ENCODE measurements around the gene GCC1.

GCC1 gene, protein sequence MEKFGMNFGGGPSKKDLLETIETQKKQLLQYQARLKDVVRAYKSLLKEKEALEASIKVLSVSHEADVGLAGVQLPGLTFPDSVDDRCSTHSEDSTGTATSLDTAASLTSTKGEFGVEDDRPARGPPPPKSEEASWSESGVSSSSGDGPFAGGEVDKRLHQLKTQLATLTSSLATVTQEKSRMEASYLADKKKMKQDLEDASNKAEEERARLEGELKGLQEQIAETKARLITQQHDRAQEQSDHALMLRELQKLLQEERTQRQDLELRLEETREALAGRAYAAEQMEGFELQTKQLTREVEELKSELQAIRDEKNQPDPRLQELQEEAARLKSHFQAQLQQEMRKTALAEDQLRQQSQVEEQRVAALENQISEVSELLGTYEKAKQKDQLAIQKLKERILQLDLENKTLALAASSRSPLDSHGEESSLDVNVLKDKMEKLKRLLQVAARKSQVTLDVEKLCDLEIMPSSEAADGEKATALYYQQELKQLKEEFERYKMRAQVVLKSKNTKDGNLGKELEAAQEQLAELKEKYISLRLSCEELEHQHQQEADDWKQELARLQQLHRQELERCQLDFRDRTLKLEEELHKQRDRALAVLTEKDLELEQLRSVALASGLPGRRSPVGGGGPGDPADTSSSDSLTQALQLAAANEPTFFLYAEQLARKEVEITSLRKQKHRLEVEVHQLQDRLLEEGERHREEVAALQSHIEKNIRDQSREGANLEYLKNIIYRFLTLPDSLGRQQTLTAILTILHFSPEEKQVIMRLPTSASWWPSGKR

DNA sequence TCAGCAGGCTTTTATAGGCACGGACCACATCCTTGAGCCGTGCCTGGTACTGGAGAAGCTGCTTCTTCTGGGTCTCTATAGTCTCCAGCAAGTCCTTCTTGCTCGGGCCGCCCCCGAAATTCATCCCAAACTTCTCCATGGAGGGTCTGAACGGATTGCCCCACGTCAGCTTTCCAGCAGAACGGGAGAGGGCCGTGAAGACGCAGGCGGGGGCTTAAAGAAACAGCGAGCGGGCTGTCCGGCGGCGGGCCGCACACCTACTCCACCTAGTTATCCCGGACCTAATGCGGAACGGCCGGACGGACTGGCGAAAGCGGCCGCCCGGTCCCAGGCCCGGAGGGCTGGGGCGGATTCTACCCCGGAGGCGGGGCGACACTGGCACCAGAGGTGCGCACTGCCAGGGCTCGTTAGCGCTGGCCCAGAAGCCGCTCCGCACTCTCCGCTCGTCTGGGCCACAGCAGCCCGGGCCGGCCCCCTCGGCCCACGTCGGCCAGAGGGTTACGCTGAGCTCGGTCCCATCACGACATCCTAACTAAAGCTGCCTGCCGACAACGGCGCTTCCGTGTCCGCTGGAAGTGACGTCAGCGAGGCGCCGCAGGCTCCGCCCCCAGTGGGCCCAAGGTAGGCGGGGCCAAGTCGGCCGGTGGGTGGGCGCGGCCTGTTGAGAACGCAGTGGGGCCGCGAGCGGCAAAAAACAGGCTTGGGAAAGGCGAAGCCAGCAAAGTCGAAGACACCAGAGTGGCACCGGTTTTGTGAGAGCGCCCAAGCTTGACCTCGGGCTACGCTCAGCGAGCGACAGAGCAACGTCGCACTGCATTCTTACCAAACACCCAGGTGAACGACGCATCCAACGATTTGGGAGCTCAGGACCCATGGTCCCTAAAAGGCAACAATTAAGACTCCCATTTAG is at the start of gene GCC1:
Gene GCC1 (minus strand): TSS at position 553 of the 910 bp plus-strand sequence. CDS start 414 bp downstream, at position 139.
- peak; percentile 84 to 91 for DNase-seq (ENCODE audit: low read depth in 2 of 2, low spot score in 1 of 2)

DNA sequence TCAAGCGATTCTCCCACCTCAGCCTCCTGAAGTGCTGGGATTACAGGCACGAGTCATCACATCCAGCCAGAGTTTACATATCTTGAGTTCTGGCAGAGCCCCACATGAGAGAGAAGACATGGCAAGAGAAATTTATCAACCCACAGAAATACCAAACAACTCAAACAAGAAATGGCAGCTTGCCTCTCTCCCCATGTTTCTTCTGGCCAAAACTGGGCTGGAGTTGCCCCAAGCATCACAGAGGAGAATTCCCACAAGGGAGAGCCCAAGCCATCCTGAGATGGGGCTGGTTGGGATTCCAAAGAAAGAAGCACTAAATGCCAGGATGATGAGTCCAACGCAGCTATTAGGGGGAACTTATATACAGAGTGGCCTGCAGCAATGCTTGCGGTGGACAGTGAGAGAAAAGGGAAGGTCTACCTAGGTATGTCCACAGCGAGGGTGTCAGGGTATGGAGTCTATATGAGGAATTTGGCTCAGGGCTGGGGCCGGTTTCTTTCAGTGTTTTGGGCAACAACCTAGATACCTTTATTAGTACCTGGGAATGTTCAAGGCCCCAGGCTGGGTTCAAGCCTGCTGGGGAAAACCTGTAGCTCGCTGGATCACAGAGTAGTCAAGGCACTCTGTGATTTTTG is 47.0 kb upstream of the GCC1 start:
- no peak for DNase-seq (ENCODE audit: low read depth in 2 of 2, low spot score in 1 of 2)

DNA sequence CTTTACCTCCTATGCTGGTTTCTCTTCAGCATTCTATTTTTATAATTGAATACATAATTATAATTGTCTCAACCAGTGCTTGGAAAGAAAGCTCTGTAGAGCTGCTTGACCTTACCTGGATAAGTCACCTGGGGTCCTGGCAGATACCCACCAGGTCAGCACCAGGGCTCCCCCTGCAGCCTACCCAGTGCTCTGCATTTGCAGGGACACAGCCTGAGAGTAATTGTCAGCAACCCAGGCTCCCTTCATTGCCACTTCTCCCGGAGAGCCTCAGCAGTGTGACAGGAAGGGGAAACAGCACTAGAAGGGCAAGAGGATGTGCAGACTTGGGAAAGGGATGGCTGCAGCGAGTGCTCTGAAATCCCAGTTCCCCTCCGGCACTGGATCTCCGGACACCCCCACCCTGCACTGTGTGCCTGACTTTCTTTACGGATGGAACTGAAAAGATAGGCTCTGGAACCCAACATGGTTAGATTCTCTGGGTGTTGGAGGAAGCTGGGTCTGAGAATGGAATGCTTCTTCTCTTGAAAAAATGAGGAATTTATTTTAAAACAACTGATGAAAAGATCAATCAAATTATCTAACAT is 44.0 kb upstream of the GCC1 start:
- DNase-seq (ENCODE audit: low read depth in 2 of 2, low spot score in 1 of 2), result no peak

DNA sequence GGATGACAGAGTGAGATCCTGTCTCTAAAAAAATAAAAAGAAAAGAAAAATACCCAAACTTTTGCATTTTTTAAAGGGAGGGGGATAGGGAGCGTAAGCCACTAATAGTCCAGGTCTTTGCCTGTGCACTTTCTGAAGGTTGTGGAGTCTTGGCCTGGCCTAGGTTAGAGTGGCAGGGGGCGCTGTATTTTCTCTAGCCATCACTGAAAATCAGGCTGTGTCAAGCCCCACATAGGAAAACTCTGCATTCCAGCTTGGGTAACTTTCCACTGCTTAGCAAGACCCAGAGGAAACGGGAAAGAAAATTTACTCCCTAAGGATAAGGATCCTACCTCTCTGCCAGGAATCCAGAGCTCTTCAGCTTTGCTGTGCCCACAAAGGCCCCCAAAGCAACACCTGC is 43.0 kb upstream of the GCC1 start:
- no peak for DNase-seq (ENCODE audit: low read depth in 2 of 2, low spot score in 1 of 2)

DNA sequence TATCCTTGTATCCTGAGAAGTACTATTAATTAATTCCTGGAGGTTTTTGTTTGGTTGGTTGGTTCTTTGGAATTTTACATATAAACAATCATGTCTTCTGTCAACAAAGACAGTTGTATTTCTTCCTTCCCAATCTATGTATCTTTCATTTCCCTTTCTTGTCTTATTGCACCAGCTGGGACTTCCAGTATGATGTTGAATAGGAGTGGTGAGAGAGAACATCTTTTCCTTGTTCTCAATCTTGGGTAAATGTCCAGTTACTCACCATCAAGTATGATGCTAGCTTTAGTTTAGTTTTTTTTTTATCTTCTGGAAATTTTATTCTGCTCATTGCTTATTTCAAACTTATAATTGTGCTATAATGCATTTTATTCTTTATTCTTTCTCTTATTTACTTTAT is 39.9 kb upstream of the GCC1 start:
- DNase-seq (ENCODE audit: low read depth in 2 of 2, low spot score in 1 of 2), result no peak

DNA sequence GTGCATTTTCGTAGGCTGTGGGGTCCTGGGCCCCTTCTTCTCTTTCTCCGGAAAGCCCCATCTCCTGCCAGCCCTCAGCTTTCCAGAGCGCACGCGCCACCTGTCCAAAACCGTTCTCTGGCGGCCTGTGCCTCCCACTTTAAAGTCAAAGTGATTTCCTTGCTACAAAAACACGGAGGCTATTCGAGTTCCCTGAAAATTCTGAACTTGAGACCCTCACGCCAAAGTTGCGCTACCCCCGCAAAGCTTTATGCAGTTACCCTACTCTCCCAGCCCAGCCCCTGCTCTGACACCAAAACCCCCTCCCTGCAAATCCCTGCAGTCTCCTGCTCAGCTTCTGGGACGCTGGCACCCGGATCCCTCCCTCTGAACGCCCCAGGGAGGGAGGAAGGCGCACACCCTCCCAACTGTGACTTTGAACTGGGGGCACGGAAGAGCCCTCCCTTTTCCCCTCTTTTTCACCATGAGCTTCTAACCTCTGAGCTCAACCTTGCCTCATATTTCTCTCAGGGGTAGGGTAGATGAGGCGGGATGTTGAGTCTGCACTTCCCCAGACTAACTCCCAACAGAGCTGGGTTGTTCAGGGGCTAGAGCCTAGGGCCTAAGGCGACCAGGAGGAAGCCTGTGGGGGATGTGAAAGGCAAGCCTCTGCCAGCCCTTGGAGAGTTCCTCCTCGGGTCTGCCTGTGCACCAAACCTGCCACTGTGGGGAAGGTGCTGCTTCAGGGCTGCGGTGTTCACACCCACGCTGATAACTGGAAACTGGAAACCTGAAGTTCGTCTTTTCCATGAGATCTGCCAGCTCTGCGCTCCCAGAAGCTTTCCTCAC is 35.2 kb upstream of the GCC1 start:
- DNase-seq (ENCODE audit: low read depth in 2 of 2, low spot score in 1 of 2), result no peak

DNA sequence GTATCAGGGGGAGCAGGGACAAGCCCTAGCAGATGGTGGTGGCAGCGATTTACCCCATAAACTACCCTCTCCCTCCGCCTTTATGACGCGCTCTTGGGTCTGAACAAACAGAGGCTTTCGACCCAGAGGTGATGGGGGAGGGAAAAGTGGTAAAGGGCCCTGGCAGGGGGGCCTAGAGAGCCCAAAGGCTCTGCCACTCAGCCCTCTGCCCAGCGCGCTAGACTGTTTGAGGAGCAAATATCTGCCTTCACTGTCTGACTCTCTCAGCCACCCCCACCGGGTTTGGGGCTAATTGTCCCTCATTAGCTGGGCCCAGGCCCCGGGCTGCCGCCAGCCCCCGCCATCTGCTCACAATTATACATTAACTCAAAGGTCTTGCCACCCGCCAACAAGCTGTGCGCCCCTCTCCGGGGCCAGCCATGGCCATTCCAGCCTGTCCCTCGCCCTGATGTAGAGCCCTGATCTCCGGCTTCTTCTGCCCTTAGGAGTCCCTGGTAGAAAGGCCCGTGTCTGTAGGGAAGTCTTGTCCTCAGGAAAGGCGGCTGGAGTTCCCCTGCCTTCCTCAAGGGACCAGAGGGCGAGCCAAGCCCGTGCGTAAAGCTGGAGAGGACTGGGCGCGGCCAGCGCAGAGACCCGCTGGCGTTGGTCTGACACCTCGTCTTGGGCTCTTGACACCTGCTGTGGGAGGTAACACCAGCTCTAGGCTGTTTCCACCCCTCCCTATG is 34.4 kb upstream of the GCC1 start:
- DNase-seq (ENCODE audit: low read depth in 2 of 2, low spot score in 1 of 2), result no peak

DNA sequence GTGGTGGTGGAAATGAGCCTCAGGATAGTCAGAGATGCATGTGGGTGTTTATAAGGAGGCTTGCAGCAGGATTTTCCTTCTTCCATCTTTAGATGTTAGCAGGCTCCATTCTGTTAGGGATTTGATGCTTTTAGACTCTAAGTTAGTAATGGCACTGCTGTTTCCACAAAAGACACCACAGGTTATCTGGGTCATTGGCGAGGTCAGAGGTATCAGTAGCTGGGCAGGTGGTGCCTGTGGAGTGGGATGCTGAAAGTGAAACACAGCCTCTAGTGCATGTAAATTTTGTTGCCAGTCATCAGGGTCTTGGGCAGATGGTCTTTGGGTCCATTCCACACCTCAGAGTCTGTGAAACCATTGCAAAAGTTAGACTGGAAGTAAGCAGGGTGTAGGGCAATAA is 33.4 kb upstream of the GCC1 start:
- no peak for DNase-seq (ENCODE audit: low read depth in 2 of 2, low spot score in 1 of 2)

DNA sequence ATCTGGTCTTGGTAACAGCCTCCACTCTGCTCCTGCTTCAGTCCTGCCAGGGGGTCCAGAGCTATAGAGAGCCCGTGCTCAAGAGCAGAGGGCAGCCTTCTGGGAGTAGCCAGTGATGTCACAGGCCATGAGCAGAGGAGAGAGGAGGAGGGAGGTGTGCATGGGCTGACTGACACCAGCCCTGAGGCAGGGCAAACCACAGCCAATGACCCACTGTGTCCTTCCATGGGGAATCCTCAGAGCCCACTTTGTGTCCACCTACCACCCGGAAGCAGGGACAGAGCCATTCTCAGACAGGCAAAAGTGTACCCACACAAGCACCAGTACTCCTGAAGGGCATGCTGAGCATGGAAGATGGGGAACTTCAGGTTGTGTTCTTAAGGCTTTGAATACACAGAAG is 32.6 kb upstream of the GCC1 start, which contains the start of gene PAX4:
Gene PAX4 (minus strand): TSS at position 101 of the 400 bp plus-strand sequence. CDS start 2,214 bp downstream, outside the sequence.
- no peak for DNase-seq (ENCODE audit: low read depth in 2 of 2, low spot score in 1 of 2)

DNA sequence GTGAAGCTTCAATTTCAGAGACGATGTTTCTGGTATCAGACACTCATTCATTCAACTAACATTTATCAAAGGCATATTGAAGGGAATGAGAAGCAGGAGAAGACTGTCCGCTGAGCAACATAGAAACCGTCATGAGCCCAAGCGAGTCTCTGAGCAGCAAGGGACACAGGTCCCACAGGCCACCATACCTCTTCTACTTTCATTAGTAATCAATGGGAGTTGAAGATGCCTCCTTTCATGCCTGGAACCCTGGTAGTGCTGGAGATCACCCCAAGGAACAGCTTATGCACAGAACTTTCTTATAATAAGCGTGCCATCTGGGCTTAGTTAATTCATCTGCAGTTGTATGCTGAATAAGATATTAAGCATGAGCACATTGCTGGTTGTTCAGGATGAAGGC is 31.3 kb upstream of the GCC1 start:
- DNase-seq (ENCODE audit: low read depth in 2 of 2, low spot score in 1 of 2), result no peak

DNA sequence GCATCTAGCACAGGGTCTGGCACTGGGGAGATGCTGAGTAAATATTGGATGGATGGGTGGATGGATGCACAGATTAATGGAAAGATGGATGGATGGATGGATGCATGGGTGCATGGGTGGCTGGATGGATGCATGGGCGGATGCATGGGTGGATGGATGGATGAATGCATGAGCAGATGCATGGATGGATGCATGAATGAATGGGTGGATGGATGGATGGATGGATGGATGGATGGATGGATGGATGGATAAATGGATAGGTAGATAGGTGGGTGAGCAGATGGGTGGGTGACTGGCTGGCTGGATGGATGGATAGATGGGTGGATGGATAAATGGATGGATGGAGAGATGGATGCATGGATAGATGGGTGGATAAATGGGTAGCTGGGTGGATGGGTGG is 26.9 kb upstream of the GCC1 start:
- DNase-seq (ENCODE audit: low read depth in 2 of 2, low spot score in 1 of 2), result no peak

DNA sequence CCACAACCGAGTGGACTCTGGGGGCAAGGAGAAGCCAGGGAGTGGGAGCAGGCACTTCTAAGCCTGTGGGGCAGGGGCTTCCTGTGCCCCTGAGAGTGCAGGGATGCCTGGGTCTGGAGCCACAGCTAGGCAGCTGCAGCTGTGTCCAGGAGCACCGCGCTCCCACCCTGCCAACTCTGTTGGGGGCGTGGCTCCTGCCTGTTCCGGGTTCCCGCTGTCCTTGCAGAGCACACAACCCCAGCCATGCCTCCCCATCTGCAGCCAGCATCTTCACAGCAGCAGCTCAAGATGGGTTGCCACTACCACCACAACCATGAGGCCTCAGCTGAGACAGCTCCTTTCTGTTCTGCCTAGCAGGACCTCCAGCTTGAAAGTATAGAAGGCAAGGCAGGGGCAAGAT is 23.9 kb upstream of the GCC1 start:
- no peak for DNase-seq (ENCODE audit: low read depth in 2 of 2, low spot score in 1 of 2)

DNA sequence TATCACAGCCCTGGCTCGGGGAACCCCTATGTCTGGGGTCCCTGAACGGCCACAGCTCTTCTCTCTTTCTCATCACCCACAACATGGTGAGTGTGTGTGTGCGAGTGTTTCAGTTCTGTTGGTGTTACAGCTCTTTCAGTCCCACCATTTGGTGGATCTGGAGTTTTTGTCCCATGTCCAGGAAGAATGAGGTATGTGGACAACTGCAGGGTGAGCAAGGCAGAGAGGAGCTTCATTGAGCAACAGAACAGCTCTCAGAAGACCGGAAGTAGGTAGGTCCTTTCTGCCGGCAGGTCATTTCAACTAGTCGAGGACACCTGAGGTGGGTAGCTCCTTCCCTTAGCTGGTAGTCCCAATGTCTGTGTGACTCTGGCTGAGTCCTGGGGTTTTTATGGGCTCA is 23.1 kb upstream of the GCC1 start:
- no peak for DNase-seq (ENCODE audit: low read depth in 2 of 2, low spot score in 1 of 2)

DNA sequence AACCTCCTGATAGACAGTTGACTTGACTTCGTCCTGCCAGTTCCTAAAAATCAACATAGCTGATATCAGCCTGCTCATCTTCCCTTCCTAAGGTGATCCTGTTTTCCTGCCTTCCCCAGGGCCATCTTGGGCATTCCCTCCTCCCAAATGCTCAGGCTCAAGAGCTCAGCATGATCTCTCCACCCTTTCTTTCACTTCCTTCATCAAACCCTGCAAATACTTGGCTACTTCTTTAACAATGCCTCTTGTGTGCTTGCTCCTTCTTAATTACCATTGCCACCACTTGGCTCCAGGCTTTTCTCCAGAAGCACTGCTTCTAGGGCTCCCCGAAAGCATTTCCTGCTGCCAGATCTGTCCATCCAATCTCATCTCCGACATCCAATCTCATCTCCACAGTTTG is 15.5 kb upstream of the GCC1 start:
- no peak for DNase-seq (ENCODE audit: low read depth in 2 of 2, low spot score in 1 of 2)

DNA sequence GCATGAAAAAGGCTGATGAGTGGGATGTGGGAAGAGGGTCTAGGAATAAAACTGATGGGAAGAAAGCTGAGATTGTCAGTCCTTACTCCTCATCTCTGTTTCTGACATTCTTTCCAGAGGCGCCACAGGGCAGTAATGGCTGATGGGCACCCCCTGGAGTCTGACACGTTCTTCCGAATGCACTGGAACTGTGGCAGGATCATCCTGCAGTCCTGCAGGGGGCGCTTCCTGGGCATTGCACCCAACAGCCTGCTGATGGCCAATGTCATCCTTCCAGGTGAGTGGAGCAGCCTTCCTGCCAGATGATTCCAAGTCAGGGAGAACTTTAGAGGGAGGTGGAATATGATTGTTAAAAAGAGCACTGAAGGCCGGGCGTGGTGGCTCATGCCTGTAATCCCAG is 12.9 kb upstream of the GCC1 start:
- DNase-seq (ENCODE audit: low read depth in 2 of 2, low spot score in 1 of 2), result no peak

DNA sequence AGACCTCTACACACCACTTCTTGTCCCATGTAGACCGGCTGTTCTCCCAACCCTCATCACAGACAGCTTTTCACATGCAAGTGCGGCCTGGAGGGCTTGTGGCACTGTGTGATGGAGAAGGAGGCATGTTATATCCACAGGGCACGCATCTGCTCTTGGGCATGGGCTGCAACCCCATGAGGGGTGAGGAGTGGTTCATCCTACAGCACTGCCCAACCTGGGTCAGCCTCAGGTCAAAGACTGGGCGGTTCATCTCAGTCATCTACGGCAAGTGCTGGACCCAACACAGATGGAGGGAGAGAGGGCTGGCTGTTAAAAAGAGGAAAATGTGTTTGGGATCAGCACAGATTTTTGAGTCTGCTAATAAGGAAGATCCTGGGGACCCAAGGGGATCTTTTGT is 10.3 kb upstream of the GCC1 start:
- no peak for DNase-seq (ENCODE audit: low read depth in 2 of 2, low spot score in 1 of 2)

DNA sequence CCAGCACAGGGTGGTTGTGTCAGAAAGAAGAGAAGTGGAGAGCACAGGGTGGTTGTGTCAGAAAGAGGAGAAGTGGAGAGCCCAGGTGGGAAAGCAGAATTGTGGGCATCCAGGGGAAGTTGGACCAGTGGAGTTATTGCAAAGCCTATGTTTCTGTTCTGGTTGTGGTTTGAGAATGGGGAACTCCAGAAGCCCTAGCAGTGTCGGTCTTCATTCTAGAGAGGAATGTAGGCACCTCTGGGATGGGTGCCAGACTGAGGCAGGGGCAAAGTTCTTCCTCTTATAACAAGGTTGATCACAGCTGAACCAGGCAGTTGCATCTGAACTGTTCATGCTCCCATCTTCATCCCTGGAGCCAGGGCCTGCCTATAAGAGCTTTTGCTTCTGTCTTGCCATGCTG is 9.1 kb upstream of the GCC1 start:
- DNase-seq (ENCODE audit: low read depth in 2 of 2, low spot score in 1 of 2), result no peak

DNA sequence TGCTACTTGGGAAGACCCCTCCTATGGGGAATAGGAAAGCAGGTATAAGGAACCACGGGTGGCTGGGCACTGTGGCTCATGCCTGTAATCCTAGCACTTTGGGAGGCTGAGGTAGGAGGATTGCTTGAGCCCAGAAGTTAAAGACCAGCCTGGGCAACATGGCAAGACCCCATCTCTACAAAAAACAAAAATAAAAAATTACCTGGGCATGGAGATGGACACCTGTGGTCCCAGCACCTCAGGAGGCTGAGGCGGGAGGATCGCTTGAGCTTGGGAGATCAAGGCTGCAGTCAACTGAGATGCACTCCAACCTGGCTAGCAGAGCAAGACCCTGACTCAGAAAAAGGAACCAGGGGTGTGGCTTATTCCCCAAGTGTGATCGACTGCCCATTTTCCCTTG is 7.2 kb upstream of the GCC1 start:
- DNase-seq (ENCODE audit: low read depth in 2 of 2, low spot score in 1 of 2), result no peak

DNA sequence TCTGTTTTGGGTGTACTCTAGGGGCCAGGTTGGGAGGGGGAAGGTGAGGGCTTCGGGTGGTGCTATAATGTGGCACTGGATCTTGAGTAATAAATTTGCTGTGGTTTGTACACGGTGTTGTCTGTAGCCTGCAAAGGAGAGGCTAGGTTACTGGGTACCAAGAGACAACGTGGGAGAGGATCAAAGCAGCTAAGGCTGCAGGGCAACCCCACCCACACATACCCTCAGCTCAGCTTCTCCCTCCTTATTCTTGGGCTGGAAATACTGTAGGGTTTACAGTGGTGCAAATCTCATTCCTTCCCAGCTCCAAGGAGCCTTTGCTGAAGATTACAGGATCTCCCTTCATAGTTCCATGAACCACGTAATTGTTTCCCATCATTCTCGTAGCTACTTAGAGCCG is 6.2 kb upstream of the GCC1 start:
- no peak for DNase-seq (ENCODE audit: low read depth in 2 of 2, low spot score in 1 of 2)

Measured in stimulated activated CD8-positive, alpha-beta memory T cell treated with anti-CD3 and anti-CD28 coated beads, Interleukin-4, amount 100 ng/mL, for 4 hours (primary cell).